HG03575 (cell line): ENCODE measurements around the gene PNLIP.

ENCODE experiments used
- ATAC-seq: cut with Tn5 transposase; IDR thresholded peaks from one replicate; pipeline ENCODE4 v1.9.1; 2021; ENCODE audit not compliant: unreplicated experiment, insufficient number of reproducible peaks, low FRiP score; ENCODE audit errors: extremely low read depth

The PNLIP gene

DNA sequence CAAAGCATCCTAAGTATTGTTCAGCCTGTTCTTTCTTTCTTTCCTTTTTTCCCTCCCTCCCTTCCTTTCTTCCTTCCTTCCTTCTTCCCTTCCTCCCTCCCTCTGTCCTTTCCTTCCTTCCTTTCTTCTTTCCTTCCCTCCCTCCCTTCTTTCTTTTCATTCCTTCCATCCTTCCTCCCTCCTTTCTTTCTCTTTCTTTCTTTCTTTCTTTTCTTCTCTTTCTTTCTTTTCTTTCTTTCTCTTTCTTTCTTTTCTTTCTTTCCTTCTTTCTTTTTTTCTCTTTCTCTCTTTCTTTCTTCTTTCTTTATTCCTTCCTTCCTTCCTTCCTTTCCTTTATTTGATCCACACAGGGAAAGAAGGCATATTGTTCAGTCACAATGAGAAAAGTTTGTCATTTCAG lies 21.2 kb downstream of the PNLIP start:
- no peak for ATAC-seq

DNA sequence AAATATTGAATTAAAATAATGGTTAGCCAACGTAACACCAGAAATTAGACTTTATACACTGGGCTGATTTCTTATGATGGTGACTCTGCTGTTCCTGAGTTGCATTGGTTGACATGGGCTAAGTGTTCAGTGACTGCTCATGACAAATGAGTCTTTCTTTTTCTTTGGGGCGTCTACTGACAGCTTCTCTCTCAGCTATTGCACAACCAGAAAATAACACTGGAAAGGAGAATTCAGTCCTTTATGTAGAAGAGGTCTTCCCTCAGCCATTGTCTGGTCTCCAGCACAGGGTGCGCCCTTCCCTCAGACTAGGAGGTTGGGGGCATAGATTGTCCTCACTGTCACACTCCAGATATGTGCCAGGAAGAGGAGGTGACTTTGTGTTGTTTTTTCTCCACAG lies 21.6 kb downstream of the PNLIP start:
- ATAC-seq: no peak

DNA sequence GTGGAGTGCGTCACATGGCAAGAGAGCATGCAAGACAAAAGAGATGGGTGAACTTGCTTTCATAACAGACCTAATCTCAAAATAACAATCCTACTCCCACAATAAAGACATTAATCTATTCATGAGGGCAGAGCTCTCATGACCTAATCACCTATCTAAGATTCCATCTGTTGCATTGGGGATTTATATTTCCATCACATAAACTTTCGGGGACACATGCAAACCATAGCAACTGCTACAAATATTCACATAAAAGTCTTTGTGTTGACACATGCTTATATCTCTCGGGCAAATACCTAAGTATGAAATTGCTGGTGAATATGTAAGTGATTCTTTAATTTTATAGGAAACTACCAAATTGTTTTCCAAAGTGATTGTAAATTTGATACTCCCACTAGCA lies 29.1 kb downstream of the PNLIP start:
- ATAC-seq: no peak

DNA sequence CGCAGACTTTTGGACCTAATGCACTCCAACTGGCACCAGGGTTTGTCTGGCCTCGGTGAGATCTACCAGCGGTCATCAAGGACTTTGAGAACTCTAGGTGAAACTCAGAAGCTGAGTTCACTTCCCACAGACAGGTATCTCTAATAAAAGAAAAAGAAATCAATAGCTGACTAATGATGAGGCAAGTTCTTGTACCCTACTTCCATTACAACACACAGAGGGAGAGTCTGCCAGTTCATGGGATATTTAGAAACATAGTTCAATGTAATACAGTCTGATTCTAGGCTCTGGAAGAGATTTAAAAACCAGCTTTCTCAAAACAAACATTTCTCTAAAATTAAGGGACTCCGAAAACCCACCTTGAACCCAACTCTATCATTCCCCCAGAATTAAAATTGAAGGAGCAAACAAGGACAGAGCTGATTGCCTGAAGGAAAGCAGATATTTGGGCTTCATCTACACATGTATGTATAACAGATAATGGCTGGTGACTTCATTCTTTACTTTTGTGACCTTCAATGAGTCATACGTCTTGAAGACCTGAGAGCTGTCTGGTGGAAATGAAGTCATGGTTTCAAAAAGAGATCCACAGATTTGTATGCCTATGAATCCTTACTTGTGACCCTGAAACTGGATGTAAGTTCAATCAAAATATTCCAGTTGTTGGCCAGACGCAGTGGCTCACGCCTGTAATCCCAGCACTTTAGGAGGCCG lies 42.3 kb downstream of the PNLIP start:
- ATAC-seq: no peak

DNA sequence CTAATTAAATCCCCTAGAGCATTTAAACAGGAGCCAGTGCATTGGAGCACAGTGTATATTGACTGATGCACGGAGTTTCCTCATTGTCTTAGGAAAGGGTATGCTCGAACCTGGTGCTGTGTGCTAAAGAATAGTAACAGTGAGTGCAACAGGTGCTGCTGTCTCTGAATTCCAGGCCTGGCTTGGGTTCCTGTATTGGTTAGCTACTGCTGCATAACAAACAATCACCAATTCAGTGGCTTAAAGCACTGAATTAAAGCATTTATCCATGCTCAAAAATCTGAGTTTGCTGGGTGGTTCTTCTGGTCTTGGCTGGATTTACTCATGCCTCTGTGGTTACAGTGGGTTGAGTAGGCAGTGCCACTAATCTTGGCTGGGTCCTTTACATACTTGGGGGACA lies 43.3 kb downstream of the PNLIP start:
- no peak for ATAC-seq

DNA sequence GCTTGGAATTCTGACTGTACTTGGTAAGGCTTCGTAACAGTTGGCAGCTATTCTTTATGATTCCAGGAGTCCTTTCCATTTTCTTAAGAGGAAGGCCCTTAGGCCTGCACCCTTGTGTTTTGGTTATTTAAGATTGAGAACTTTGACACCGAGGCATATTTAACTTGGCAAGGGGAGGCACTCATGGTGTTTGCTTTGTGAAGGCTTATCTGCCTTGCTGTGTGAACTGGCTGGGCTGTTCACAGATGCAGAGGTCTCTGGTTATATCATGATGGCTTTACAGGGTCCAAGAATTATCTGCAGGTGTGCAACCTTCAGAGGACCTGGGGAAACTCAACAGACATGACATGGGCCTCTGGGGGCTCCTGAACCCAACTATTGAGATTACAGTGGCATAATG lies 44.2 kb downstream of the PNLIP start:
- no peak for ATAC-seq

DNA sequence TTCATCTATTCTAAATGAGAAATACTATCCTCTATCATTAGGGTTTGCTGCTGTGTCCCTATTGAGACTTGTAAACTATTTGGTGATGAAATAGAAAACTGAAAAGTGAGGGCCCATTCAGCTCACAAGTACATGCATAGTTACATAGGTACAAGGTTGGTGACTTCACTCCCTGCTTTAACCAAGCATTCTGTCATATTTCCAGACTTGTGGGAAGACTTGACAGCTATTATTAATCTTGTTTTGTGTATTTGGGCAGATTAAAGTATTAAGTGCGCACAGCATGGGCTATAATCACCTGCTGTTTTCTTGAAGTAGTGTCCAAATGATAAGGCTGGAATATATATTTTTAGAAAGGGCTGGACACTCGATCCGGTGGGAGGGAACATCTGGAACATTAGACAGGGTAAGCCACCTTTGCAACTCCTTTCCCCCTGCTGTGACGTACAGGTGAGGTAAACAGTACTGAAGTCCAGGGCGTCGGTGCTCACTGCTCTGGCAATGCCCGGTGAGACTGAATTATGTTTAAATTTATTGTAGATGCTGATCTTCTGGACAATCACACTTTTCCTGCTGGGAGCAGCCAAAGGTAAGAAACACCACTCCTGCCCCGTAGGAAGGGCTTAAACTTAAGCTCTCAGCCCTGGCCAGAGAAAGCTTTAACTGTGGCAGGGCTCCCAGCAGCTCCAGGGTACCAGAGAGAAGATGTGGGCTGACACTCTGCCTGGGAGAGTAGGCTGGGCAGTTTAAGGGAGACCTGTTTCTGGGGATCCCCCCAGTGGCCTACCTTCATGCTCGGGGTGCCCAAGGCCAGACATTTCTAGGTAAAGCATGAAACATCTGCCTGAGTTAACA lies 45.1 kb downstream of the PNLIP start, which contains the start of gene PNLIPRP1:
PNLIPRP1 (plus strand) TSS at position 370 of the 855 bp plus-strand sequence; CDS start at position 541, 171 bp downstream.
- ATAC-seq: no peak

DNA sequence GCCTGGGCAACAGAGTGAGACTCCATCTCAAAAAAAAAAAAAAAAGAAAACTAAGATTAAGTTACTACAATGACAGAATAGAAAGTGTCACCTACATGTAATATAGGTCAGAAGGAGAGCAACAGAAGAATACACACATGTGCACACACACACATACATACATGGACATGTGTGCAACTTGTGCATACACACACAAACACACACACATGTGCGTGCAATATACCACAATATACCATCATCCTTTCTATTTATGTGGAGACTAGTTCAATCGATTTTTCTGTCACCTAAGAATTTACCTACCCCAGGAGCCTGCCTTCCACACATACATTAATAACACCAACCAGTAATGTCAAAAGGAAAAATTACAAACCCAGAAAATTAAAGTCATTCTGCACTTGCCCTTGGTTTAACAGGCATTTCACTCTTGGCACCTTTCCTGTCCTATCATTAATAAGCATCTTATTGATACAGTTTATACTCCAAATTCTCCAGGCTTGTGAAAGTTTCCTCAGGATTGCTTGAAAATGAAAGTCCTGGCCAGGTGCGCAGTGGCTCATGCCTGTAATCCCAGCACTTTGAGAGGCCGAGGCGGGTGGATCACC lies 47.5 kb downstream of the PNLIP start:
- ATAC-seq: no peak

DNA sequence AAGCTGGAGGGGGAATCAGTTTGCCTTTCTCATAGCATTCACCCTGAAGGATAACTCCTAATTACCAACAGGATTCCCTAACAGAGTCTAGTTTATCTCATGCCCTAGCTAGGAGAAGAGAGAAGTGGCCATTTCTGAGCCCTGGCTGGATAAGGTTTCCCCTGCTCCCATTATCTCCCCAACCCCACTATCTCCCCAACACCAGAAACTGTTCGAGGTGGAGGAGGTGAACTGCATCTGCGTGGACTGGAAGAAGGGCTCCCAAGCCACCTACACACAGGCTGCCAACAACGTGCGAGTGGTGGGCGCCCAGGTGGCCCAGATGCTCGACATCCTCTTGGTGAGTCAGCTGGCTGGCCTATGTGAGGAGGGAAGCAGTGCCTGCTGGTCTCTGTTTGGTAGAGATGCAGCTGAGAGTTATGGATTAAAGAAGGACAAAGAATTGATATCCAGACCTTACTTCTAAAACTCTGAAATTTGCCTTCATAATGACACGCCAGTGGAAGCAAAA lies 48.8 kb downstream of the PNLIP start:
- no peak for ATAC-seq

DNA sequence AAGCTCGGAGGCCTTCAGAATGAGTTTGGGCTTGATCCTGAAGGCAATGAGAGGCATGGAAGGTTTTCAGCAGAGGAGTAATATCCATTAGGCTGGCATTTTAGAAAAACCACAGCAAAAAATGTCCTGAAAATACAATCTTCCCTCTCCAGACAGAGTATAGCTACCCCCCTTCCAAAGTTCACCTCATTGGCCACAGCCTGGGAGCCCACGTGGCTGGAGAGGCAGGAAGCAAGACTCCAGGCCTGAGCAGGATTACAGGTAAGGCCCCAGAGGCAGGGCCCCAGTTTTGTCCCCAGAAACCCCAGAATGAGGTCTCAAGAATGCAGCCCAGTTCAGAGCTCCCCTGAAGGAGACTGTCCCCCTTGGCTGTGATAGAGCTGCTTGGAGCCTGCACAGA lies 50.3 kb downstream of the PNLIP start:
- ATAC-seq: no peak

DNA sequence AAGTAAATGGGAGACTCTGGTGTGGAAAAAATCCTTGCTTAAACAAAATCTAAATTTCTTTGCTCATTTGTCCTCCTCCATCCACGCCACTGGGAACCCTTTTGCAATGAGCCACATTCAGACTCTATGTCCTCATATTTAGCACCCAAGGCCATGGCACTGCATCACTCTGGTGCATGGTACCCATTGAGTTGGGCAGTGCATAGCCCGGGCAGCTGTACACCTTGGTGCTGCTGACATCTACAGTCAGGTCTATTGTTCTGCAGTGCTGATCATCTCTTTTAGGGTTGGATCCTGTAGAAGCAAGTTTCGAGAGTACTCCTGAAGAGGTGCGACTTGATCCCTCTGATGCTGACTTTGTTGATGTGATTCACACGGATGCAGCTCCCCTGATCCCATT lies 51.8 kb downstream of the PNLIP start:
- ATAC-seq: no peak

DNA sequence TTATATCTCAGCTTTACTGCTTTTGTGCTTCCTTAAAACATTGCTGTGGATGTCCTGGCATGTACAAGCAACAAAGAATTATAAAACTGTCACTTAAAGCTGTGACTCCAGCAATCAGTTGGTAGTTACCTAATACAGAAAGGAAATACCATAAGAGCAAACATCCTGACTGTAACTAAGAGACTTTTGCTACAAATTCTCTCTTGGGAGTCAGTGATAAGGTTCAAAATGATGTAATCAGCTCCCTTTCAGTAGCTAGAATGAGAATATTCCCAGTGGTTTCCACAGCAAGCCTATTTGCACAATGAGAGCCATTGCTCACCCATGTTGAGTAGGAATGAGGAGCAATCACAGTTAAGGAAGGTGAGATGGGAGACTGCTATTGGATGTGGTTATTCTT lies 52.6 kb downstream of the PNLIP start:
- ATAC-seq: no peak

DNA sequence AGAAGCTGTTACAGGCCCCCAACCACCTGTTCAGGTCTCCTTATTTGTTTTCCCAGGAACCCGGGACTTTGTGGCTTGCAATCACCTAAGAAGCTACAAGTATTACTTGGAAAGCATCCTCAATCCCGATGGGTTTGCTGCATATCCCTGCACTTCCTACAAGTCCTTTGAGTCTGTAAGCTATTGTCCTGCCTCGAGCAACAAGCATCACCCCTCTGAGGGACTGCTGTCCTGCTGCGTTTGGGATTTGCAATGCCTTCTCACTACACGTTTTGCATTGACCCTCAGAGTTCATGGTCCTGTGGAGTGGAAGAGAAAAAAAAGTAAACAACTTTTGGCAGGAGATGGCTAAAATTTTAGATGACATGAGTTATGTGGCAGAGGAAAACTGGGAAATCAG lies 54.3 kb downstream of the PNLIP start:
- no peak for ATAC-seq

DNA sequence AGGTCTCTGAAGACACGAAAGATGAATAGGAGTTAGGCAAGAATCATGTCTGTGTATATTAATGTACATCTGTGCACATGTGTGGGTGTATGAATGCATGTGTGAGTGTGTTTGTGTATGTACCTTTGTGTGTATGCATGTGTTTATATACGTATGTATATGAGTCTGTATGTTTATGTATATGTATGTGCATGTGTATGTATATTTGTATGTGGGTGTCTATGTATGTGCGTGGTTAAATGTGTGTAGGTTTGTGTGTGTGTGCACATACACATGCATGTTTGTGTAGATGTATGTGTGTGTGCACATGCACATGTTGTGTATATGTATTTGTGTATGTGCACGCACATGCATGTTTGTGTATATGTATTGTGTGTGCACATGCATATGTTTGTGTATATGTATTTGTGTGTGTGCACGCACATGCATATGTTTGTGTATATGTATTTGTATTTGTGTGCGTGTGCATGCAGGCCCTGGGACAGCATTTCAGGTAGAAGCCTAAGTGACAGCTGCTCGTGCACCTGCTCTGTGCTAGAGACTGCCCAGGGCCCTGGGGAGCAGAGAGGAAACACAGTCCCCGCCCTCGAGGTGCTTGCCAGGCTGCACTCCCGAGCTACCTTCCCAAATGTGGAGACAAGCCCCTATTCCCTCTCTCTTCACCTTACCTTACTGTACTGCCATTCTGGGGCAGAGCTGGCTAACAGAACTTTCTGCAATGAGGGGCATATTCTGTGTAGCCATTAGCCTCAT lies 57.1 kb downstream of the PNLIP start:
- ATAC-seq: no peak

DNA sequence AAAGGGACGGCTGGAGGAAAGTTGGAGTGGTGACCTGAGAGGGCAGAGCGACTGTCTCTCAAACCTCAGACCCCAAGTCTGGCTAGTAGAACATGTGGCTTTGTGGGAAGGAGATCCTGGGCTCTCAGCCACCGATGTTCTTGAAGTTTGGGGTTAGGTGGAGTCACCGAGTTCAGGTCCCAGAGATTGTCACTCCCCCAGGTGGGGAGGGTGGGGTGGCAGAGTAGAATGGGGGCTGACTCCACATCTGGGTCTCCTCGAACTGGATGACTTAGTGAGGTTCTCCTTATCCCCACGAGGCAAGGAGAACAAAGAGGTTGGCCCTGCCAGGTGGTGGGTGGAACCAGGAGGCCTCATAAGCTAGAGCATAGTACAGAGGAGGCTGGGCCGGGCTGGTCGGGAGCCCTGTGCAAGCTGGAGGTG lies 60.3 kb downstream of the PNLIP start:
- ATAC-seq: no peak

DNA sequence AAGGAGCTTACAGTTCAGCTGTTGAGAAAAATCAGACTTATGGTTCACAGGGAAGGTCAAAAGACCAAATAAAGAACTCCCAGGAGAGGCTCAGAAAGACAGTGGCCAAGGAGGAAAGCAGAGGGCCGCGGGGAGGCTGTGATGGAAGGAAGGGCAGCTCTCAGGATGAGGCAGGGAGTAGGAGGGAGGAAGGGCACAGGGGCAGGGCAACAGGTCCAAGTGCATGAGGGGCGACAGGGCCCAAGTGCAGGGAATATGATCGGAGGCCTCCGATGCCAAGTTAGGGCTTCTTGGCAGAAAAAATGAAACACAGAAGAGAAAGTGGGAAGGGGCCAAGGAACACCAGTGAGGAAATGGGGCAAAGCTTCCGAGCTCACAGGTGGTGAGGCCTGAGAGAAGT lies 61.6 kb downstream of the PNLIP start:
- ATAC-seq: no peak

DNA sequence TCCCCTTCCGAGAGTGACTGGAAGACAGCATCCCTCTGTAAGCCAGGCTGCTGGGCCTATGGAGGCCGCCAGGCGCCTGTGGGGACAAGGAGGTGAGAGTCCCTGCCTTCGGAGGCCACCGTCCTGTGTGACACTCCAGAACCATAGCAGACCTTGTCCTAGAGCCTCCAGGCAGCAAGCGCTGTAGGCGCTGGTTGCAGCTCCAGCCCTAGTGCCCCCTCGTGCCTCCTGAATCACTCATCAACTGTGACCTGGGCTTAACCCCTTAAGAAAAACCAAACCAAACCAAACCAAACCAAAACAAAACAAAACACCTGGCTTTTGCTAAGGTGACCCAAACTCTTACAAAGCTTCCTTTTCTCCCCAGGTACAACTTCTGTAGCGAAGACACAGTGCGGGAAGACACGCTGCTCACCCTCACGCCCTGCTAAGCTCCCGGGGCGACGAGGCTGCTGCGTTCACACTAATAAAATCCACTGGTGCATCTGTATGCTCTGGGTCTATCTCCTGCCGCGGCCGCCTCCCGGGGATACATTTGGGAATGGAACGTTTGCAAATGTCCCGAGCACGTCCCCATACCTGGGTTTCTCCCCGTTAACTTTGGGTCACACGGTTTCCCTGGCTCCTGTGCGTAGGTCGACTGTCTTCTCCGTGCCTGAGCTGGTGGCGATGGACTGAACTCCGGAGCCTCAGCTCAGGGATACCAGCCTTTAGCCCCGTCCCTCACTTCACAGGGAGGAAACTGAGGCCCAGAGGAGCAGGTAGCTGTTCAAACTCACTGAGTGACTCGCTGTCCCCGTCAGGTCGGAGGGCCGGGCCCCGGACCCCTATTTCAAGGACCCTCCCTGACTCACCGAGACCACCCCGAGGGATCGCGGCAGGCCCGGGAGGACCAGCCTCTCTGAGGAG lies 63.2 kb downstream of the PNLIP start:
- ATAC-seq: no peak

DNA sequence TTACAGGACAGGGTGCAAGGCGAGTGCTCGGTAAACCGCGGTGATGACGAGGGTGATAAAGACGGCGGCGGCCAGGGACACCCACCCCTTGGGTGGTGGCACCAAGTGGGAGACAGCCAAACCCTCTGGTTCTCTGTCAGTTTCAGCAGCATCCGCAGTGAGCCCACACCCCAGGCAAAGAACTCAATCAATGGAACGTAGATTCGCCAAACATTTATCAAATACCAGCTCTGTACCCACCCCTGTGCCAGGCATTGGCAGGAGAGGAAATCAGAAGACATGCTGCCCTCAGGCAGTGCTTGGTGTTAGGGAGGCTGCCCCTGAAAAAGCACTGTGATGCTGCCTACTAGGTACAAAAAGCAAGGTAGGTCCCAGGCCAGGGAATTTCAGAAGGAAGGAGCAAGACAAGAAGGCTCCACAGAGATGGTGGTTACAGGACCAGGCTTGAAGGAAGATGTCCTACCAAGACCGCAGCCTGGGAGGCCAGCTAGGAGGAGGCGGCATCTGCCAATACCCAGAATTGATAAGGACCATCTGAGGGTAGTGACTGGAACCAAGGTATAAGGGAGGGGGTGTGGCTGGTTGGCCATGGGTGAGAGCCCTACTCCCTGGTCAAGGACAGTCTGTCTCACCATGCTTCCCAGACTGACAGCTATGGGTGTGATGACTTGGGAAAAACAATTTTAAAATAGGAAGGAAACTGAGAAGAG lies 64.9 kb downstream of the PNLIP start:
- ATAC-seq: no peak
